Stimulated activated CD4-positive, alpha-beta T cell treated with anti-CD3 and anti-CD28 coated beads, Interleukin-15, amount 100 ng/mL, for 24 hours (primary cell): ENCODE data around the gene CLCN3.
"Not testable (repeated sequence)": the region's sequence is repeated elsewhere in the genome, so short reads cannot be mapped to it uniquely, and the experiment has no call there.

Experiments
- DNase-seq: peaks from one replicate; pipeline ENCODE4 v3.0.0-alpha.2; 2020

CLCN3 gene

DNA sequence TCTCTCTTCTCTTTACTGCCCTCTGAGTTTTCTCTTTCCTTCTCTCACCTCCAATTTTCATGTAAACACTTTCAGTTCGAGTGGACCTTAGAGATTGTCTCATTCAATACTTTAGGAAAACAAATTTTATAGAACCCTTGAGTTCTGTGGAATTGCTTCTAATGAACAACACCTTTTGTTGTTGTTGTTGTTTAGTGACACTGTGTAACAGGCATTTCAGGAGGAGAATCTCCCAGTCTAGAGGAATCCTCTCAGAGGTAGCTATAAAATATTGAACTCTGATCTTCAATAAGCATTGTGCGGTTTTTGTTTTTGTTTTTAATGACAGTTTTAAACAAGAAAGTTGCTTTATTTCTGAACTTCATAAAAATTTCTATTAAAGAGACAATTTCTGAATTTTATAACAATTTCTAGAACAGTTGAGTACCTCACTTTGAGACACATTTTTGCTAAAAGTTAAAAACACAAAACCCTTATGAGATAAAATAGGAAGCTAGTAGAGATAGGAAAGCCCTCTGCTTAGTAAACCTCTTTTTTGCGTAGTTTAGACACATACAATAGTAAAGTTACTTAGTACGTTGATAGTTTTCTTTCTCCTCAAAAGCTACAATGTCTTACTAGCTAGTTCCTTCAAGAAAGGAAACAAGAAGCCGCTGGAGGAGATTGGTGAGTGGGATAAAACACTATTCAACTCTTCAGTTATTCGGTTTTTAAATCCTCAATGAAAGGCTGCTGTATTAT lies 38.8 kb downstream of the CLCN3 start:
- DNase-seq = no peak

- DNase-seq = peak; percentile 70
Observed at GRCh38 chr4:169659716-169660670, 39.6 kb downstream of the CLCN3 start.

DNA sequence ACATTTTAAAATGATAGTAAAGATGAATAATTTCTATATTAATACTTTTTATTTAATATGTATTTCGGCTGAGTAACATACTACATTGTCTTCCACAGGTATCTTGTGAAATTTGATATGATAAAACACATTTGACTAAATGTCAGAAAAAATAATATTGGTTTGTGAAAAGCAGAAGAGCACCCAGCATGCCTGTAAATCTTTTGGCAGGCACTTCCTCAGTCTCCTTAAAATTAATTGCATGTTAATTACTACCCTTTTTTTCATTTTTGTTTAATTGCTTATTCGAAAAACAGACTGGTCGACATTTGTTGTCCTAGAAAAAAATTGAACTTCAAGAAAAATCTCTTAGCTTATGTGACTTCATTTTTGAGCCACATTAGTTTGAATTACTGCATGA lies 40.6 kb downstream of the CLCN3 start:
- DNase-seq = no peak

GRCh38 chr4:169661761-169662160 lies 41.4 kb downstream of the CLCN3 start:
- DNase-seq = no peak

DNA sequence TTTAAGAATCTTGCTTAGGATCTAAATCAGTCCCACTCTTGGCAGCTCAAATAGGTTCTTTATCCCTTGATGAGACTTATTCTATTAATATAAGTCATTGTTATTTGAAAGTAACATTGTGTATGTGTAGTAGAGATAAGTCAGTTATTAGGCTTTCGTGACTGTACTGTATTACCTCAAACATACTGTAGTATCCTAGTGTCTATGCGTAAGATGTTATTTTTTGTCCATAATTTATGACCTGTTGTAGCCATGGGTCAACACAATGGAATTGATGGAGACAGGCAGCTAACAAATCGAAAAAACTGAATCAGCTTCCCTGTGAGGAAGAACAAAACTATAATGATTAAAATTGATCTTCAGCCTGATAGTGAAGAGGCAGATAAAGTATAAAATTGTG lies 41.8 kb downstream of the CLCN3 start:
- no peak for DNase-seq

GRCh38 chr4:169663402-169663801 lies 43.0 kb downstream of the CLCN3 start:
- no peak for DNase-seq

DNA sequence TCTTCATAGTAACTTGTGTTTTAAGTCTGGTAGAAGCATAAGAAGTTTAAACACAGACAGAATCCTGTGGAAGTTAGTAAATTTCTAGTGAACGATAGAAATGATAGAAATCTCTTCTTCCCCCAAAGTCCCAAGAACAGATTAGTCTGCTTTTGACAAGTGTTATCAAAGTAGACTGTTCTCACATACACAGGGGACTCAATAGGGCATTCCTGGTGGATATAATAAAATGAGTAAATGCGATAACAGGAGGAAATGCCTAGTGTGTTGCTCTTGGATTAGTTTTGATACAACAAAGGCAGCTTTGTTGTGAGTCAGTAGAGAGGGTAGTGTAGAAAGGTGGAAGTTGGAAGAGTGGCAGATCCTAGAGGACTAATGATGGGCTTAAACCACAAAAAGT lies 43.5 kb downstream of the CLCN3 start:
- DNase-seq = no peak

DNA sequence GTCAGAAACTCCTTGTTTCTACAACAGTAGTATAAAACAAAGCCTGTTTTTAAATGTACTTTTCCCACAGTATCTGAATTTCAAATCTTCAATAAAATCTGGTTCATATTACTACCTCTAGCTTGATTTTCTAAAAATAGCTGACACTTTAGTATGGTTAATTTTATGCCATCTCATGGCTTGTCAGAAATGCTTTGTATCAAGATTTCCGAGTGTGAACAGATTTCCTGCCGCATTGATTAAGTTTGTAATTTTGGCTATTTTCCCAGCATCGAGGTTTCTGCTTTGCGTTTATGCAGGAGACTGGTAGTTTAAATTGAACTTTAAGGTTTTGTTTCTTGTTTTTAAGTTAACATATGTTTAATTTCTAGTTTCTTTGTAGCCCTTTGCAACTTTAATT lies 44.2 kb downstream of the CLCN3 start:
- no peak for DNase-seq

GRCh38 chr4:169665046-169665737 lies 44.8 kb downstream of the CLCN3 start:
- no peak for DNase-seq

DNA sequence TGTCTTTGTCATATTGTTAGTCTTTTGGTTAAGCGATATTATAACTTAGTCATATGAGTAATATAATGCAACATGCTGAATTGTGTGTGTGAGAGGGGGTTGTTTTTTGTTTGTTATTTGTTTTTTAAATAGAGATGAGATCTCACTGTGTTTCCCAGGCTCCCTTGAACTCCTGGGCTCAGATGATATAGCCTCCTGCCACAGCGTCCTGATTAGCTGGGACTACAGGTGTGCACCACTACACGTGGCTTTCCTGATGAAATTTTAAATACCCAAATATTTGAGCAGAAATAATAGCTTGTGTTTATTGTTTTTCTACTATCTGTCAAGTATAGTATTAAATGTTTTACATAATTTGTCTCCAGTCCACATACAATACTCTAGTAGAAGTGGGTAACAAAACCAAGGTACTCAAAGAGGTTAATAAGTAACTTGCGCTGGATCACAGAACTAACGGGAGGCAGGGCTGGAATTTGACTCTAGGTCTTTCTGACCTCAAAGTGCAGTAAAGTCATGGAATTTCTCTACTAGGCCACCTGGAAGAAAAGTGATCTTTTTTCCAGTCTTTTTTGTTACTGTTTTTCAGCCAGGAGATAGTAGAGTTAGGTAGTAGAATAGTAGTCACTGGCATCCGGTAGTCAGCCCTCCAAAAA lies 47.8 kb downstream of the CLCN3 start:
- DNase-seq = no peak

- no peak for DNase-seq
Observed at GRCh38 chr4:169675825-169676224, 55.4 kb downstream of the CLCN3 start.

- no peak for DNase-seq
Observed at GRCh38 chr4:169677150-169677748, 56.9 kb downstream of the CLCN3 start.

DNA sequence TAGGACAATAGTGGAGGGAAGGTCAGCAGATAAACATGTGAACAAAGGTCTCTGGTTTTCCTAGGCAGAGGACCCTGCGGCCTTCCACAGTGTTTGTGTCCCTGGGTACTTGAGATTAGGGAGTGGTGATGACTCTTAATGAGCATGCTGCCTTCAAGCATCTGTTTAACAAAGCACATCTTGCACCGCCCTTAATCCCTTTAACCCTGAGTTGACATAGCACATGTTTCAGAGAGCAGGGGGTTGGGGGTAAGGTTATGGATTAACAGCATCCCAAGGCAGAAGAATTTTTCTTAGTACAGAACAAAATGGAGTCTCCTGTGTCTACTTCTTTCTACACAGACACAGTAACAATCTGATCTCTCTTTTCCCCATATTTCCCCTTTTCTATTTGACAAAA lies 58.1 kb downstream of the CLCN3 start:
- not testable (repeated sequence) for DNase-seq

GRCh38 chr4:169678951-169679591 lies 58.7 kb downstream of the CLCN3 start:
- not testable (repeated sequence) for DNase-seq

DNA sequence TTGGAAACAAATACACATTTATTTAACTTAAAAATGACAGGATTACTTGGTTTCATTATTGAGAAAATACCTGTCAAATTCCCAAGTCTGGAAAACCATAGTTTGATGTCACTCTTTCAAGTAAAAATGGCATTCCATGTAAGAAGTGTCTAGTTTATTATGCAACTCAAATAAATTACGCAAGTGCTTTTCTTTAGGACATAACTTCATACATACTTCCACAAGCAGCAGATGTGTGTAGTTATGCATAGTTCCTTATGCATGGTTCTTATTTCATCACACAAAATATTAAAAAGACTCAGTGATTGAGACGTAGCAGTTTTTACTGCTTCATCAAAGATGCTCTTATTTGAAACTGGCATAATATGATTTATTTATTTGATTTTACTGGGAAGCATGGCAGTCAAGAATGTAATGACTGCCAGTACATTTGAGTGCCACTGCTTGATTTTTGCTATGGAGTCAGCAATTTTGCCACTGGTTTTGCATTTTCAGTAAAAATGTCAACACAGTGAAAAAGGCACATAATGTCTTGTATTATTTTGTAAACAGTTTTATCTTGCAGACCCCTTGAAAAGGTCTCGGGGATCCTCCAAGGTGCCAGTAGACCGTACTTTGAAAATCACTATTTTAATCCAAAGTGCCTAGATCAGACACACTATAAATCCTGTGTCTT lies 62.1 kb downstream of the CLCN3 start:
- DNase-seq = no peak

DNA sequence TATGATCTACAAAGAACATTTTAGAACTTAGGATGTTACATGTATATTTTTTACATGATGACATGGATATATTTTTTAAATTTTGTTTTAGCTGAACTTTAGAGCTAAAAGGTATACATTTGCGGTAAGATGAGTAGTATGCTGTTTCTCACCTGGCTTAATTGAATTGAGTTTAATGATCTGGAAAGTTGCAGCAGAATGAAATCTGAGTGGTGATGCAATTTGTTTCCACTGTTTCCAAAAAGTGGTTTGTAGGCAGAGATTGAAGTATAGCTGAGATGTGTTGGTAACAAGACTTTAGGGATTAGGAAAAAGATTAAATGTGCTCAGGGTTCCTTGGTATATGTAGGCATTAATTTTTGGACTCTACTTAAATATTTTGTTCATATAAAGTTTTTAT lies 69.3 kb downstream of the CLCN3 start:
- no peak for DNase-seq

- no peak for DNase-seq
Observed at GRCh38 chr4:169690787-169691186, 70.4 kb downstream of the CLCN3 start.

GRCh38 chr4:169698331-169698730 lies 78.0 kb downstream of the CLCN3 start:
- DNase-seq = no peak

DNA sequence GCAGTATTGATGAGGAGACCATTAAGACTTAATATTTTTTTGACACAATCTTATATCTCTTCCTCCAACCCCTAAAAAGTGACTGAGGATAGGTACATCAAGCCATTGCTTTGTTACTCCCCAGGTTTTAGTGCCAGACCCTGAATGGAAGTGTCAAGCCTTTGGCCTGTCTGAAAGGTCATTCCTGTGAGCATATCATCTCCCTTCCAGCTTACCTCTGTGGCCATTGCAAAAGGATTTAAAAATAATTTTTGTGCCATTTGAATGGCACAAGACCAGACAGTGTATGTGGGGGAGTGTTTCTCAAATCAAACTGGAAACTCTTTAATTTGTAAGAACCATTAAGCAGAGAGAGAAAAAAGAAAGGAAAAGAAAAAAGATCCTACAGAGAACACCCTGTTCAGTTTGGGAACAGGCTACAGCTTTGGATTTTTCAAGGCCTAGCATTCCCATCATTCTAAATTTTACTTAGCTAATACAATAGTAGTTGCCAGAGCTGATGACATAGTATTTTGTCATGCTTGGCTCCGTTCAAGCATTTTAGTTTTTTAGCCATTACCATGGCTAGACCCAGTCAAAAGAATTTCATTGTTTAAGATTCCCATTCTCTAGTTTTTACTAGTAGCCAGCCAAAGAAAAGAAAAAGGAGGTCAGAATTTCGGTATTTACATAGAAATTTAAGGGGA lies 87.7 kb downstream of the CLCN3 start:
- DNase-seq = no peak

DNA sequence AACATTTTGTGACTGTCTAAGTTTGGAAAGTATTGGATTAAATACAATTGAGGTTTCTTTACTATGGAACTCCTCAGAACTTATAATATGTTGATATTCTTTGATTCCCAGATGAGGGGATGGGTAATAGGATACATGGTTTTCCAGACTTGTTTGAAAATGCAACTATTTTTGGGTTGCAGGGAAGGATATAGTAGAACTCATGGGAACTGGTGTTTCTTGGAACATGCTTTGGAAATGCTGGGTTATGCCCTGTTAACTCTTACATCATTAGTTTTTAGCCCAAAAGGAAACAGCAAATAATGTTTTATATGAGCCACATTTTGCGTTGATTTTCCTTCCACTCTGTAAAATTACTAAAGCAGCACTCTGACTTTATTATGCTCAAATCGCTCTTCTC lies 95.4 kb downstream of the CLCN3 start:
- no peak for DNase-seq

GRCh38 chr4:169716677-169717076 lies 96.3 kb downstream of the CLCN3 start:
- DNase-seq = no peak
